ENCODE data around the gene THSD7A. TPM values are rescaled to one million over a fixed set of nuclear protein-coding genes. Genes with fewer than 3 reads are reported as not detected.

THSD7A gene
- total and polyA plus RNA-seq, 2 of the 13 experiments (the other 11 are each of a cell fraction or from before 2014, with no cell fraction given): 0.01 to 0.07 TPM

GRCh38 chr7:11616466-11616865 lies 215.5 kb downstream of the THSD7A start:
- no peak overlapping the region for H3K27ac ChIP-seq (ENCODE audit: extremely low read length, insufficient read depth, low read length)
- WGBS (ENCODE audit: low lambda C conversion rate): 2% methylated on average over 2 of the region's 2 CpGs

More at GRCh38 chr7:11616466-11616865, 215.5 kb downstream of the THSD7A start:
- no peak for TF ChIP-seq BRD4 (CRISPR knock-in tag; IDR thresholded peaks at IDR 0.05)
- TF ChIP-seq TRIM22 (IDR thresholded peaks at IDR 0.05): no peak
- no peak for TF ChIP-seq ZNF451 (CRISPR knock-in tag; IDR thresholded peaks at IDR 0.05)
- TF ChIP-seq KIAA2018 (CRISPR knock-in tag; IDR thresholded peaks at IDR 0.05; ENCODE audit: borderline replicate concordance): no peak
- TF ChIP-seq ZSCAN21 (CRISPR knock-in tag; IDR thresholded peaks at IDR 0.05; ENCODE audit: borderline replicate concordance): no peak
- TF ChIP-seq MLX (CRISPR knock-in tag; IDR thresholded peaks at IDR 0.05): no peak
- H3K9ac ChIP-seq (ENCODE audit: insufficient read depth, low read depth, low read length): no peak overlapping the region
- H3K27me3 ChIP-seq (ENCODE audit: control insufficient read depth in 1 of 2, insufficient read depth in 2 of 2, low read length in 2 of 2): no peaks in the 10 kb centered on the region
- no peaks in the 10 kb centered on the region for H3K79me2 ChIP-seq (ENCODE audit: insufficient read depth, low read length)
- no peak overlapping the region for H3K4me3 ChIP-seq (replicated peaks in 1 of 3; ENCODE audit: insufficient read depth in 1 of 3, low read depth in 2 of 3, low read length in 3 of 3)
- DNase-seq (ENCODE audit: low spot score) (no peak), FAIRE-seq (no peak), ATAC-seq (no peak)
- no peak overlapping the region for H3K4me2 ChIP-seq (ENCODE audit: low read depth, low read length)
- H3K36me3 ChIP-seq (replicated peaks in 1 of 2; ENCODE audit: control insufficient read depth in 1 of 2, insufficient read depth in 2 of 2, low read length in 2 of 2): no peaks in the 10 kb centered on the region
- H2AFZ ChIP-seq (ENCODE audit: low read length): no peak overlapping the region
- ChIA-PET CTCF (ENCODE audit: low intra/inter-chr PET ratio, low total read pairs) (no interaction called here), POLR2A (no interaction called here)
- H4K20me1 ChIP-seq (ENCODE audit: insufficient read depth, low read length): no peaks in the 10 kb centered on the region
- intact Hi-C loops (cut with micrococcal nuclease; ENCODE audit: unreplicated experiment): no loop called here
- H3K9me3 ChIP-seq (ENCODE audit: low read length): no peaks in the 10 kb centered on the region
- no peaks in the 10 kb centered on the region for H3K4me1 ChIP-seq (ENCODE audit: insufficient read depth, low read length)
- no TSS peak for BruUV-seq (replicated peaks)
- in situ Hi-C loops (cut with HindIII; ENCODE audit: extremely low pct_ligation_motif_present, low pct_unique_long_range_greater_than_20kb): no loop called here
